ENCODE data around the gene MYO1E.

MYO1E gene

GRCh38 chr15:59350421-59350732 is 22.3 kb downstream of the MYO1E start:
- TF ChIP-seq, protein P1, sequence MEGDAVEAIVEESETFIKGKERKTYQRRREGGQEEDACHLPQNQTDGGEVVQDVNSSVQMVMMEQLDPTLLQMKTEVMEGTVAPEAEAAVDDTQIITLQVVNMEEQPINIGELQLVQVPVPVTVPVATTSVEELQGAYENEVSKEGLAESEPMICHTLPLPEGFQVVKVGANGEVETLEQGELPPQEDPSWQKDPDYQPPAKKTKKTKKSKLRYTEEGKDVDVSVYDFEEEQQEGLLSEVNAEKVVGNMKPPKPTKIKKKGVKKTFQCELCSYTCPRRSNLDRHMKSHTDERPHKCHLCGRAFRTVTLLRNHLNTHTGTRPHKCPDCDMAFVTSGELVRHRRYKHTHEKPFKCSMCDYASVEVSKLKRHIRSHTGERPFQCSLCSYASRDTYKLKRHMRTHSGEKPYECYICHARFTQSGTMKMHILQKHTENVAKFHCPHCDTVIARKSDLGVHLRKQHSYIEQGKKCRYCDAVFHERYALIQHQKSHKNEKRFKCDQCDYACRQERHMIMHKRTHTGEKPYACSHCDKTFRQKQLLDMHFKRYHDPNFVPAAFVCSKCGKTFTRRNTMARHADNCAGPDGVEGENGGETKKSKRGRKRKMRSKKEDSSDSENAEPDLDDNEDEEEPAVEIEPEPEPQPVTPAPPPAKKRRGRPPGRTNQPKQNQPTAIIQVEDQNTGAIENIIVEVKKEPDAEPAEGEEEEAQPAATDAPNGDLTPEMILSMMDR (IDR thresholded peaks at IDR 0.05) = no peak
- no peak for TF ChIP-seq ZFX (IDR thresholded peaks at IDR 0.05; ENCODE audit: borderline replicate concordance)
- no peak overlapping the region for H3K27ac ChIP-seq

DNA sequence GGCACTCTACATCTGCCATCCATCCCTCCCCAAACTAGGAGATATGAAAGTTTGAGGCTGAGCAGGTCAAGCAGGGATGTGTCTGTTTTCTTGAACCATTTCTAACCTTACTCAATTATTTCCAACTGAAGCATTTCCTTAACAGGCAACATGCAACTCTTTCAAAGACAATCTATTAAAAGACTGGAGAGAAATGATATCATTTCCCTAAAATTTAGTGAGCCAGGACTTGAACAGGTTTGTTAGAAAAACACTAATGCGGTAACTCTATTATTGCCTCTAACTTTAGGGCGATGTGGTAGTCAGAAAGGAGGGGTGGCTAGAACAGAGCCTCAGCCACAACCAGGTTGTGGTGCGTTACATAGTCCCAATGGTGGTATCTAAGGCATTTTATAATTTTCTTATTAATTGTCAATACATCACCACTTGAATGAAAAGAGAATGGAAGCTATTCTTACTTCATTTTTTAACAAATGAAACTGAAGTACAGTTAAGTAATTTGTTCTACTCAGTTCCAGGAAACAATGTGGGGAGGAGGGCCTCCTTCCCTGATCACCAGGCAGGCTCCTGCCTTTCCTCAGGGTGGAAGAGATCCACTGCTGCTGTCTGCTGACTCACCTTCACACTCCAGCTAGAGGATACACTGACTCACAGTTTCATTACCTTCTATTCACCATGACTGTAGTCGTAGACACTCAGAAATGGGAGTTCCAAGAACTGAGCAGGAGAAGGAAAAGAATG is 22.8 kb downstream of the MYO1E start:
- TF ChIP-seq, protein P1 (IDR thresholded peaks at IDR 0.05) = no peak
- TF ChIP-seq ZFX (IDR thresholded peaks at IDR 0.05; ENCODE audit: borderline replicate concordance) = no peak
- H3K27ac ChIP-seq = no peak overlapping the region

DNA sequence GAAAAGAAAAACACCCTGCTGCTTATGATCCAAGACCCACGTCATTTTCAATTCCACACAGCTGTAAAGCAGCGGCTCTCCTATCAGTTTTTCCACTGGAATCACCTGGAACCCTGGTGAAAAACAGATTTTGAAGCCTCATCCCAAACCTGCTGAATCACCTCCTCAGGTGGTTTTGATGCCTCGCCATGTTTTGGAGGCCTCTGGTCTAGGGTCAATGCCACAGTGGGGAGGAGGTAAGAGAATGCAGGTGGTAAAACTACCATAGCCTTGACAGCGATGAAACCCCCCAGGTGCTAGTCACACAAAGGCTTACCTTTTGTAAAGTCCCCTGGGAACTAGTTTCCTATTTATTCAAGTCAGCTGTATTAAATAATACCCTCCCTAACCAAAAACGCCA is 24.8 kb downstream of the MYO1E start:
- H3K27ac ChIP-seq = no peak overlapping the region
- TF ChIP-seq ZFX (IDR thresholded peaks at IDR 0.05; ENCODE audit: borderline replicate concordance) = no peak
- TF ChIP-seq, protein P1 (IDR thresholded peaks at IDR 0.05) = no peak

DNA sequence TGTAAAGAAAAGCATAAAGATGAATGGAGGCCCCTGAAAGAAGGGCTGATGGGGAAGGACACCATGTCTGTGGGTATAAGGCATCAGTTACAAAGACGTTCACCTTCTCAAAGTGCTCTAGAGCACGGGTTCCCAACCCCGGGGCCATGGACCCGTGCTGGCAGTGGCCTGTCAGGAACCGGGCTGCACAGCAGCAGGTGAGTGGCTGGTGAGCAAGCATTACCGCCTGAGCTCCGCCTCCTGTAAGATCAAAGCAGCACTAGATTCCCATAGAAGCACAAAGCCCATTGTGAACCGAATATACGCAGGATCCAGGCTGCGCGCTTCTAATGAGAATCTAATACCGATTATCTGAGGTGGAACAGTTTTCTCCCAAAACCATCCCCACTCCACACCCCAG is 25.7 kb downstream of the MYO1E start:
- TF ChIP-seq ZFX (IDR thresholded peaks at IDR 0.05; ENCODE audit: borderline replicate concordance) = no peak
- TF ChIP-seq, protein P1 (IDR thresholded peaks at IDR 0.05) = no peak
- H3K27ac ChIP-seq = no peak overlapping the region

DNA sequence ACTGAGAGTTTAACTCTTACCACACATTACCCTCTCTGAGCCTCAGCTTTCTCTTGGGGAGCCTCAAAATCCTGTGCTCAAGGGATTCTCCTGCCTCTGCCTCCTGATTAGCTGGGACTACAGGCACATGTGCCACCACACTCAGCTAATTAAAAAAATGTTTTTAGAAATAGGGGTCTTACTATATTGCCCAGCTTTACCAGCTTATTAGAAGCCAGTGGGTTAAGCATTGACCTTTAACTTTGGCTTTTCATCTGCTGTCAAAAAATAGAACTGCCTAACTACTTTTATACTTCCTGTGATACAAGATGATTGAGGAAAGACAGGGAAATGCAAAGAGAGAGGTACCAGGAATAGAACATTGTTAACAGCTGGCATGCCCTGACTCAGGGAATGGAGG is 27.3 kb downstream of the MYO1E start:
- TF ChIP-seq, protein P1 (IDR thresholded peaks at IDR 0.05) = no peak
- TF ChIP-seq ZFX (IDR thresholded peaks at IDR 0.05; ENCODE audit: borderline replicate concordance) = no peak
- no peak overlapping the region for H3K27ac ChIP-seq

- no peak overlapping the region for H3K27ac ChIP-seq
- TF ChIP-seq, protein P1 (IDR thresholded peaks at IDR 0.05) = no peak
- no peak for TF ChIP-seq ZFX (IDR thresholded peaks at IDR 0.05; ENCODE audit: borderline replicate concordance)
Measured at GRCh38 chr15:59344311-59344710, 28.4 kb downstream of the MYO1E start.

- no peak overlapping the region for H3K27ac ChIP-seq
Measured at GRCh38 chr15:59340325-59340724, 32.3 kb downstream of the MYO1E start.

More at GRCh38 chr15:59340325-59340724, 32.3 kb downstream of the MYO1E start:
- TF ChIP-seq, protein P1 (IDR thresholded peaks at IDR 0.05) = no peak
- no peak for TF ChIP-seq ZFX (IDR thresholded peaks at IDR 0.05; ENCODE audit: borderline replicate concordance)
